ENCODE data around the gene DYNLT1. TPM values are rescaled to one million over a fixed set of nuclear protein-coding genes. Genes with fewer than 3 reads are reported as not detected.
"Not testable (repeated sequence)": the region's sequence is repeated elsewhere in the genome, so short reads cannot be mapped to it uniquely, and the experiment has no call there.

The DYNLT1 gene
- total RNA-seq, 4 donors from 2014 or later = 93.8 to 190 (median 146) TPM

DNA sequence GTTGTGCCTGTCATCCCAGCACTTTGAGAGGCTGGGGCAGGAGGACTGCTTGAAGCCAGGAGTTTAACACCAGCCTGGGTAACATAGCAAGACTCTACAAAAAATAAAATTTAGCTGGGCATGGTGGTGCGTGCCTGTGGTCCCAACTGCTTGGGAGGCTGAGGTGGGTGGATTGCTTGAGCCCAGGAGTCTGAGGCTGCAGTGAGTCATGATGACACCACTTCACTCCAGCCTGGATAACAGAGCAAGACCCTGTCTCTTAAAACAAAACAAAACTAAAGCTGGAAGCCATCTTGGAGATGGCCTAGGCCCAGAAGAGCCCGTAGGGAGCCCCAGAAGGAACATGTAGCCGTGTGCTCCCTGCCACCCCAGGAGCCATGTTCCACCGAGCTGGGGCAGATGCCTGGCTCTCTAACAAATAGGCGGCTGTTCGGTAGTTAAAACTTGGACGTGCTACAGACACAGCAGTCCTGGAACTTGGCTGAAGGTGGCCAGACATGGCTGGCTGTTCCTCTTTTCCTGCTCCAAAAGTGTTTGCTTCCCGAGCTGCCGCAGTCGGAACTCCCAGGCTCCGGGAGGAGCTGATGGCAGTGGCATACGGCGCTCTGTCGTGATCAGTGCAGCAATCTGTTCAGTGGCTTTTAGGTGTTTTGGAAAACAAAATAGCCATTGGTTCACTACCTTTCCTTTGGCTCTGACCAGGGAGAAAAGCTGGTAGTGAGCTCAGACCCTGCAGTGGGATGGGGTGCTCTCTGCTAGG is 37.0 kb downstream of the DYNLT1 start:
- TF ChIP-seq POLR2A (IDR thresholded peaks at IDR 0.05) = no peak
- TF ChIP-seq, protein P1, sequence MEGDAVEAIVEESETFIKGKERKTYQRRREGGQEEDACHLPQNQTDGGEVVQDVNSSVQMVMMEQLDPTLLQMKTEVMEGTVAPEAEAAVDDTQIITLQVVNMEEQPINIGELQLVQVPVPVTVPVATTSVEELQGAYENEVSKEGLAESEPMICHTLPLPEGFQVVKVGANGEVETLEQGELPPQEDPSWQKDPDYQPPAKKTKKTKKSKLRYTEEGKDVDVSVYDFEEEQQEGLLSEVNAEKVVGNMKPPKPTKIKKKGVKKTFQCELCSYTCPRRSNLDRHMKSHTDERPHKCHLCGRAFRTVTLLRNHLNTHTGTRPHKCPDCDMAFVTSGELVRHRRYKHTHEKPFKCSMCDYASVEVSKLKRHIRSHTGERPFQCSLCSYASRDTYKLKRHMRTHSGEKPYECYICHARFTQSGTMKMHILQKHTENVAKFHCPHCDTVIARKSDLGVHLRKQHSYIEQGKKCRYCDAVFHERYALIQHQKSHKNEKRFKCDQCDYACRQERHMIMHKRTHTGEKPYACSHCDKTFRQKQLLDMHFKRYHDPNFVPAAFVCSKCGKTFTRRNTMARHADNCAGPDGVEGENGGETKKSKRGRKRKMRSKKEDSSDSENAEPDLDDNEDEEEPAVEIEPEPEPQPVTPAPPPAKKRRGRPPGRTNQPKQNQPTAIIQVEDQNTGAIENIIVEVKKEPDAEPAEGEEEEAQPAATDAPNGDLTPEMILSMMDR (IDR thresholded peaks at IDR 0.05) = no peak
- Histone ChIP-seq H3K36me3 (peaks cover 0 to 59% (median 0%) of the 10 kb centered on the region in 3 donors), H3K9me3 (no peaks in the 10 kb centered on the region)

DNA sequence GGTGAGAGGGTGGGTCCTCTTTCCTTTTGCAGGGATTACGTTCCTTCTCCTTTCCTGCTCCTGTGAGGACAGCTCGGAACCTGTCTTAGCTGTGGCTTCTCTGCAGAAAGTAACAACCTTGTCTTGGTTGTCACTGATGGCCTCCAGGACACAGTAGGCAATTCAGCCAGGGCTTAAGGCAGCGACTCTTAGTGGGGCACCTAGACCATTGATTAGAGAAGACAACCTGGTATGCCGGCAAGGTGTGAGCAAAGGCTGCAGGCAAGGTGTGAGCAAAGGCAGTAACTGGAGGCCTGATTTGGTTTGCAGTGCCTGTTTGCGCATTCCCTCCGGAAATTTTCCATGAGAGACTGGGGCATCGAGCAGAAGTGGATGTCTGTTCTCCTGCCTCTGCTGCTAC is 37.6 kb downstream of the DYNLT1 start:
- DNase-seq = no peak
- H3K27ac ChIP-seq = no peak overlapping the region
- no peaks in the 10 kb centered on the region for H3K27me3 ChIP-seq
- H3K4me3 ChIP-seq = no peak overlapping the region
- no peak for TF ChIP-seq POLR2A (IDR thresholded peaks at IDR 0.05)
- TF ChIP-seq, protein P1 (IDR thresholded peaks at IDR 0.05) = no peak
- H3K9me3 ChIP-seq = no peaks in the 10 kb centered on the region
- no peaks in the 10 kb centered on the region for H3K4me1 ChIP-seq
- peaks cover 0 to 59% (median 0%) of the 10 kb centered on the region in 3 donors for H3K36me3 ChIP-seq

More for the DNA sequence above, 37.0 kb downstream of the DYNLT1 start:
- DNase-seq = no peak
- Histone ChIP-seq H3K27ac (no peak overlapping the region), H3K4me3 (no peak overlapping the region), H3K27me3 (no peaks in the 10 kb centered on the region), H3K4me1 (no peaks in the 10 kb centered on the region)

DNA sequence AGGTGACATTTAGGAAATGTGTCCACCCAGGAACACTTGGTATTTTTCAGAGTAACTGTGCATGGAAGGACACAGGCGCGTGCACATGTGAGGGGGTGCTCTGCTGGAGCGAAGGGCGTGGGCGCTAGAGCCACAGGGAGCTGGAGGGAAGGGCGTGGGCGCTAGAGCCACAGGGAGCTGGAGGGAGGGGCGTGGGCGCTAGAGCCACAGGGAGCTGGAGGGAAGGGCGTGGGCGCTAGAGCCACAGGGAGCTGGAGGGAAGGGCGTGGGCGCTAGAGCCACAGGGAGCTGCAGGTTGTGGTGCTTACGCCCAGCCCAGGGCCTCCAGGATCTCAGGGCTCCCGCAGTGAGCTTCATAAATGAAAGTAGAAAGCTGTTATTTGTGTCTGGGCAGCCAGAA is 38.5 kb downstream of the DYNLT1 start:
- not testable (repeated sequence) for H3K27me3 ChIP-seq, DNase-seq, H3K27ac ChIP-seq, H3K4me1 ChIP-seq, H3K4me3 ChIP-seq, H3K9me3 ChIP-seq
- peaks cover 0 to 63% (median 0%) of the 10 kb centered on the region in 3 donors for H3K36me3 ChIP-seq

DNA sequence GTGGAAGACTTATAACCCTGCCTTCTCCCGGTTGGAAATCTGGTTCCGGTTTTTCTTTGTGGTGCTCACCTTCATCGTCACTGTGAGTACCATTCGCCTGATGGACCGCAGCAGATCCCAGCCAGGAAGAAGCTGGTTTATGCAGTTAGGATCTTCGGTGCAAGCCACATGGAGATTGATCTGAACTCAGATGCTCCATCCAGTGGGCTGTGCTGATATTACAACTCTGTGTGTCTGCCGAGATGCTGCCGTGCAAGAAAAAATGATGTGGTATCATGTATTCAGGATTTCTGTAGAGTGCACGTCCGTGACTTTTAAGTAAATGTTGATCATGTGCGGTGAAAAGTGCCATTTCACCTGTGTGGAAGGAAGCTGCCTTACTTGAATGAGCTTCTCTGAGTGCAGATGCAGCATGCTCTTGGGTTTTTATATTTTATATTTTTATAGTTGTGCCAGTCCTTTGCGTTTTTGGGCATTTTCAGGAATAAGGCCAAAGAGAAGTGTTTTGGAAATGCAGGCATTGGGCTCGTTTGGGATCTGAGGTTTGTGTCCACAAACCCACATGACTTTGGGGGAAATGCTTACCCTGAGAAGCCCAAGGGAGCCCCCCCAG is 39.2 kb downstream of the DYNLT1 start:
- Histone ChIP-seq H3K9me3 (no peaks in the 10 kb centered on the region), H3K27me3 (no peaks in the 10 kb centered on the region), H3K4me3 (no peak overlapping the region), H3K36me3 (peaks cover 0 to 61% (median 0%) of the 10 kb centered on the region in 3 donors), H3K4me1 (no peaks in the 10 kb centered on the region), H3K27ac (no peak overlapping the region)
- peak in 2 of 3 donors; percentile 60 to 84 for DNase-seq
- no peak for TF ChIP-seq POLR2A (IDR thresholded peaks at IDR 0.05)
- TF ChIP-seq, protein P1 (IDR thresholded peaks at IDR 0.05) = peak; percentile 32 to 90 (median 78)

DNA sequence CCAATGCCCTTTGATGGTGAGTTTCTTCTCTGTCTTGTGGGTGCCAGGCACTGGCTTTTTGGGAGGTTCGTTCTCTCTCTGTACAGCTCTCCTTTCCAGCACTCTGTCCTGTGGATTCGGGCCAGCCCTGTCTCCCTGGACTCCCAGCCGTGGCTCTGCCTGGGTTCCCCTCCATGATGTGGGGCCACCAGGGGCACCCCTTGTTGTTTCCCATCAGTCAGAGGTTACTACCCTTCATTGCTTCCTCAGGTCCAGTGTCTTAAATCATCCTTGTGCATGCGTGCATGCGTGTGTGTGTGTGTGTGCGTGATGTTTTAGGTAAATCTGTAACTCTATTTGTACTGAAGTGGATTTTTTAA is 40.5 kb downstream of the DYNLT1 start:
- TF ChIP-seq POLR2A (IDR thresholded peaks at IDR 0.05) = no peak
- TF ChIP-seq, protein P1 (IDR thresholded peaks at IDR 0.05) = no peak
- Histone ChIP-seq H3K36me3 (peaks cover 0 to 59% (median 0%) of the 10 kb centered on the region in 3 donors), H3K27ac (no peak overlapping the region), H3K4me1 (no peaks in the 10 kb centered on the region), H3K4me3 (no peak overlapping the region), H3K27me3 (no peaks in the 10 kb centered on the region), H3K9me3 (no peaks in the 10 kb centered on the region)
- no peak for DNase-seq

Data from Peyer's patch (tissue), 4 donors.